HG03103 (cell line): ENCODE data around the gene DOC2B.

Source experiments
- ATAC-seq: cut with Tn5 transposase; IDR thresholded peaks from one replicate; pipeline ENCODE4 v1.9.1; 2021; ENCODE audit warnings: low read depth; ENCODE audit not compliant: unreplicated experiment

Gene DOC2B

GRCh38 chr17:193841-194806 lies 12.7 kb upstream of the DOC2B start:
- ATAC-seq, result no peak

- no peak for ATAC-seq
Observed at GRCh38 chr17:193426-193810, 12.0 kb upstream of the DOC2B start.

GRCh38 chr17:192666-193425 lies 11.4 kb upstream of the DOC2B start:
- no peak for ATAC-seq

- ATAC-seq, result no peak
Observed at GRCh38 chr17:189444-189843, 8.0 kb upstream of the DOC2B start.

- ATAC-seq, result no peak
Observed at GRCh38 chr17:187130-187529, 5.7 kb upstream of the DOC2B start.

- no peak for ATAC-seq
Observed at GRCh38 chr17:185445-186138, 4.1 kb upstream of the DOC2B start.

- no peak for ATAC-seq
Observed at GRCh38 chr17:183021-183420, 1.6 kb upstream of the DOC2B start.

- no peak for ATAC-seq
Observed at GRCh38 chr17:182050-182751, 751 bp upstream of the DOC2B start.

- no peak for ATAC-seq
Observed at GRCh38 chr17:180381-181244, 837 bp downstream of the DOC2B start.

- ATAC-seq, result no peak
Observed at GRCh38 chr17:179781-180380, 1.6 kb downstream of the DOC2B start.

- no peak for ATAC-seq
Observed at GRCh38 chr17:179066-179432, 2.4 kb downstream of the DOC2B start.

GRCh38 chr17:178292-179065 lies 3.0 kb downstream of the DOC2B start:
- no peak for ATAC-seq

- ATAC-seq, result no peak
Observed at GRCh38 chr17:177762-178161, 3.7 kb downstream of the DOC2B start.

- no peak for ATAC-seq
Observed at GRCh38 chr17:177155-177554, 4.3 kb downstream of the DOC2B start.

- ATAC-seq, result no peak
Observed at GRCh38 chr17:173166-173911, 8.1 kb downstream of the DOC2B start.

- no peak for ATAC-seq
Observed at GRCh38 chr17:172401-172800, 9.0 kb downstream of the DOC2B start.

- no peak for ATAC-seq
Observed at GRCh38 chr17:171871-172270, 9.6 kb downstream of the DOC2B start.
